GM18520 (cell line): ENCODE results near the gene RBM19.
"Not testable (repeated sequence)": the region's sequence is repeated elsewhere in the genome, so short reads cannot be mapped to it uniquely, and the experiment has no call there.

Experiments
- ATAC-seq: cut with Tn5 transposase; IDR thresholded peaks from one replicate; pipeline ENCODE4 v1.9.1; 2021; ENCODE audit not compliant: unreplicated experiment

RBM19 gene

GRCh38 chr12:113906411-113907200, 59.5 kb downstream of the RBM19 start:
- no peak for ATAC-seq

- ATAC-seq: no peak
Measured at GRCh38 chr12:113905829-113906228, 60.3 kb downstream of the RBM19 start.

DNA sequence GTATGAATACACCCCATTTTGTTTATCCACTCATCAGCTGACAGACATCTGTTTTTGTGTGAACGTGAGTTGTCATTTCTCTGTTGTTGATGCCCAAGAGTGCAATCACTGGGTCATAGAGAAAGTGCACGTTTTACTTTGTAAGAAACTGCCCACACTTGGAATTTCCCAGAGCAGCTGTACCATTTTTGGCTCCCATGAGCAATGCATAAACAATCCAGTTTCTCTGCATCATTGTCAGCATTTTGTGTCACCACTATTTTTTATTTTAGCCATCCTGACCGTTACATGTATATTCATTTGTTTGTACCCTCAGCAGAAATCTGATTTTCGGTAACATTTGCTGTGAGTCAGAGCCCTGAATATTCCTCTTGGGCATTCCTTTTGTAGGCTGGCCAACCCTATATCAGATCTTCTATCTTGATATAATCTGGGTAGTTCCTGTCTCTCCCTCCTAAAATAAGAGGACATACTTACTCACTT, 62.7 kb downstream of the RBM19 start:
- ATAC-seq: no peak

GRCh38 chr12:113901319-113901718, 64.8 kb downstream of the RBM19 start:
- not testable (repeated sequence) for ATAC-seq

GRCh38 chr12:113900716-113901115, 65.4 kb downstream of the RBM19 start:
- no peak for ATAC-seq

DNA sequence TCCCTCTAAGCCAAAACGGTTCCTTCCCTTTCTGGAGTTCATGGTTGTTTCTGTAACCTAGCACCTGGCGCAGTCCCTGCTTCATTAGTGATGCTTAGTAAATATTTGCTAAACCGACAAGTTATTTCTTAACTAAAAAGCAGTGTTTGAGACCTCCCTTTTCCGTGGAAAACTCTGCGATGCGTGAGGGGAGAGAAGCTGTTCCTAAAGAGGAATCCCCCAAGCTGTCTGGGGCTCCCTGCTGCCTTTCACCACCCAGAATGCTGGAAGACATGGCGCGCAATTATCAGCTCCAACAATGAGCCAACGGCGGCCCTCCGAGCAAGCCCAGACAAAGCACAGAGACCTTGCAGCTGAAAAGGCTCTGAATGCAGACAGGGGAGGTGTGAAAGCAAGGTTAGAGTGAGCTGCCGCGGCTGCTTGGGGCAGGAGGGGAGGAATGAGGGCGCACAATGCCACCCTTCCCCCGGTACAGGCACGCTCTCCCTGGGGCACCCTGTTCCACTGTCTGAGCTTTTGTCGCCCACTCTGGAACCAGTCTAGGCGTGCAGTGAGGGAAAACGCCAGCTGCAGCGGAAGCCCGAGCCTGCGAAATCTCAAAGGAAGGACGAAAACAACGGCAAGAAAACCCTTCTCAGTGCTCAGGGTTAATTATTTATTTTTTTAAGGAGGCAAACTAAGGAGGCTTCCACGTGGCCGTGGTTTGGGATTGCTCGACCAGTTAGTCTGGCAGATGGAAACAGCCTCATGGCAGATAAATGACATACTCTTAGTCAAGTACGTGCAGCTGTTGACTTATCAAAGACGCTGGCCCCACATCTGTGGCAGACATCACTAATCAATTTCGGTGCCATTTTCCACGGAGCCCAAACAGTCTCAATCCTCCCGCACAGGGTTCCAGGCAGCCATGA, 66.3 kb downstream of the RBM19 start:
- ATAC-seq: no peak

DNA sequence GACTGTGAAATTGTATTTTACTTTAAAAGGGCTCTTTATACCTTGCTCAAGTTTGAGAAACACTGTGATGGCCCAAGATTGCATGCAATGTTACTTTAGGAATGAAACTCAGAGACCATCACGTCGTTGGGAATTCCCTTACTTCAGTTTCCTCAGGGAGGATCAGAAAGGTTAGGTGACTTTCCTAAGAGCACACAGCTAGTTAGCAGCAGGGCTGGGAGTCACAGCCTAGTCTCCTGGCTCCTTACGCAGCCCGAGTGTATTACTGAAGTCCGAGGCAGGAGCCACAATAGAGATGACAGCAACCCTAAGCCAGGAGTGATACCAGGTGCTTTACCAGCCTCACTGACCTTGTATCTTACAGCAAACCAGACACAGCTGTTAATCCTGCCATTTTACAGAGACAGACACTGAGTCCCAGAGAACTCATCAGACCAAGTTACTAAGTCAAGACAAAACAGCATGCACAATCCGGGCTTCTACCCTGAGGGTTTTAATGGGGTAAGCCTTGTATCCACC, 67.0 kb downstream of the RBM19 start:
- no peak for ATAC-seq

- ATAC-seq: no peak
Measured at GRCh38 chr12:113898466-113898865, 67.7 kb downstream of the RBM19 start.

GRCh38 chr12:113897406-113897805, 68.7 kb downstream of the RBM19 start:
- no peak for ATAC-seq

DNA sequence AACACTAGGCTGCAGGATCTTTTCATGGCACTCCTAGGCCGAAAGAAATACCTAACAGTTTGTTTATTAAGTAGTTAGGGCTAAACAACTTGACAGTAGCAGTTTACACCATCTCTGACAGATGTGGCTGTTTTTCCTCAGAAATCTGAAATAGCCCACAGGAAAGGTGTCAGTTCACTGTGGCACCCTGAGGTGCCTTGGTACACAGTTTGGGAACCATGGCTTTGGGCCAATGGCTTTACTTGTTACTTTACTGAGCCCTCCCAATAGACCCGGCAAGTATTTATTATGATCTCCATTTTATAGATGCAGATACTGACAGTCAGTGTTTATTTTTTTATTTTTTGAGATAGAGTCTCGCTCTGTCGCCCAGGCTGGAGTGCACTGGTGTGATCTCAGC, 69.3 kb downstream of the RBM19 start:
- ATAC-seq: no peak

- no peak for ATAC-seq
Measured at GRCh38 chr12:113896194-113896593, 69.9 kb downstream of the RBM19 start.

DNA sequence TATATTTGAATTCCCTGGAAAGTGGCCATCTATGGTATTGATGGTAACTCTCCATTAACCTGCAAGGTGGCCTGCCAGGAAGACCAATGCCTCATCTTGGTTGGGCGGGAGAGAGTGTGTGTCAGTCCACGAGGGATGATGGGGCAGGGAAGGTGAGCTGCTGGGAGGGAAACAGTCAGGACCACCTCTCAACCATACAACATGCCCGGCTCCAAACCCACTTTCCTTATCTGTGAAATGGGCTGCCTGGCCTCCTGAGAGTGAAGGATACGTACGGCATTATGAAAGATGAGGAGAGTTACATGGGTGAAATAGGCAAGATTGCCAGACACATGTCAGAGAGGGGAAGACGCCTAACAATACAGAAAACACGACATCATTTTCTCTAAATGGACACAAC, 70.9 kb downstream of the RBM19 start:
- no peak for ATAC-seq

GRCh38 chr12:113894697-113895096, 71.4 kb downstream of the RBM19 start:
- no peak for ATAC-seq

- ATAC-seq: no peak
Measured at GRCh38 chr12:113893221-113893620, 72.9 kb downstream of the RBM19 start.

GRCh38 chr12:113892556-113892955, 73.6 kb downstream of the RBM19 start:
- no peak for ATAC-seq

- no peak for ATAC-seq
Measured at GRCh38 chr12:113891739-113892520, 74.2 kb downstream of the RBM19 start.

DNA sequence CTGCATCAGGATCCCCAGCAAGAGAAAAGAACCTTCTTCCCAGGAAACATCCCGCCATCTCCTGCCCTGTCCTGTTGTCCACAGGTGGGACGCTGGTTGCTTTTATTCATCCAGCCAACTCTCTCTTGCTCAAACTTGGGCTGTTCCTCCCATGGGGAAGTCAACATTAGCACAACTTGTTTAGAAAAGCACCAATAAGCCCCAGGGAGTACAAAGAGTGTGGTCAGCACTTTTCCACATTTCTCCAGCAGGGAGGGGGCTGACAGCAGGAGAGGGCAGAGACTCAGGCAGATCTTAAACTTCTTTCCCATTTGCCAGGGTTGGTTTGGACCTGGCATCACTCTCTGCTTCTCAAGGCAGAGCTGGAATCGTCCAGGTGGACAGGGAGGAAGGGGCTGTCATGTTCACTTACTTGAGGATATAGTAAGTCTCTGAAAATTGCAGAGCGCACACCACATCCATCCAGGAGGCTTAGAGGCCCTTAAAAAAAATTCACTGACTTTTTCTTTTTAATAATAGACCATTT, 74.9 kb downstream of the RBM19 start:
- ATAC-seq: no peak

- ATAC-seq: no peak
Measured at GRCh38 chr12:113889891-113890581, 76.1 kb downstream of the RBM19 start.

- no peak for ATAC-seq
Measured at GRCh38 chr12:113889076-113889475, 77.0 kb downstream of the RBM19 start.

DNA sequence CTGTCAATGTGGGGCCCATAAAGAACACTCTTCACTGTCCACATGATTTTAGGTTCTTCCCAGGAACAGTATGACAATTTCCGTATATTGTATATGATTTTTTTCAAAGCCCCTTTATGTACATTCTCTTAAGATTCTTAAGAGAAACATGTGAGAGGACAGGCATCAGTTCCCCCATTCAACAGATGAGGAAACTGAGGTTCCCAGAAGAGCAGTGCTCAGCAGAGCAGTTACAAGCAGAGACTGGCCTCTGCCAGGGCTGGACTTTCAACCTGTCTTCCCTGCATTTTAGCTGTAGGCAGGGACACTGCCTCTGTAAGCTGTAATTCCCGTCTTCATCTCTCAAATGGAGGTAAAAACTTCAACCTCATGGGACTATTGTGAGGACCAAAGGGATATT, 77.7 kb downstream of the RBM19 start:
- ATAC-seq: no peak
